Measurements from ENCODE around the gene DCXR. TPM values are rescaled to one million over a fixed set of nuclear protein-coding genes. Genes with fewer than 3 reads are reported as not detected.
"Not testable (repeated sequence)": the region's sequence is repeated elsewhere in the genome, so short reads cannot be mapped to it uniquely, and the experiment has no call there.

DCXR gene
- total RNA-seq, 1 donor: 40.6 TPM

DNA sequence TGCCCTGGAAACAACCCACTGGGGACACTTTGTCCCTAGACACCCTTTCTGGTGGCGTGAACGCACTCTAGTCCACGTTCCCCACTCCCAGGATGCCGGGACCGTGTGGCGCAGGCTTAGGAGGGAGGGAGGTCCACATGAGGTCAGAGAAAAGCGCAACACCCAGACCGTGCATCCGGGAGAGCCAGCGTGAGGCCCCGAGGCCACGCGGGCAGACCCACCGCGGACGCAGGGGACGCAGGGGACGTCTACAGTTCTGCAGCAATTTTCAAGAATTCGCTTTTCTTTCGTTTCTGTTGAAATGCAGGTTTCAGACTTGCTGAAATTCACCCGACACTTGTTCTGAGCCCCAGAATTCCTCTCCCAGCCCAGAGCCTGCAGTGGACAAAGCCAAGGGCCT, 9.4 kb upstream of the DCXR start:
- no peak for DNase-seq (ENCODE audit: low read depth)
- TF ChIP-seq CTCF (IDR thresholded peaks at IDR 0.05; ENCODE audit: insufficient read depth, low read depth, low read length): no peak

GRCh38 chr17:82045936-82046484, 8.5 kb upstream of the DCXR start:
- H3K4me3 ChIP-seq (ENCODE audit: low read depth, low read length): no peak overlapping the region
- no peak for DNase-seq (ENCODE audit: low read depth)
- TF ChIP-seq CTCF (IDR thresholded peaks at IDR 0.05; ENCODE audit: insufficient read depth, low read depth, low read length): no peak

More for the DNA sequence above, 9.4 kb upstream of the DCXR start:
- no peak overlapping the region for H3K4me3 ChIP-seq (ENCODE audit: low read depth, low read length)

GRCh38 chr17:82043507-82043906, 6.0 kb upstream of the DCXR start:
- TF ChIP-seq CTCF (IDR thresholded peaks at IDR 0.05; ENCODE audit: insufficient read depth, low read depth, low read length): no peak
- H3K4me3 ChIP-seq (ENCODE audit: low read depth, low read length): no peak overlapping the region
- DNase-seq (ENCODE audit: low read depth): no peak

- no peak for DNase-seq (ENCODE audit: low read depth)
- no peak for TF ChIP-seq CTCF (IDR thresholded peaks at IDR 0.05; ENCODE audit: insufficient read depth, low read depth, low read length)
- no peak overlapping the region for H3K4me3 ChIP-seq (ENCODE audit: low read depth, low read length)
Observed at GRCh38 chr17:82042649-82043048, 5.2 kb upstream of the DCXR start.

DNA sequence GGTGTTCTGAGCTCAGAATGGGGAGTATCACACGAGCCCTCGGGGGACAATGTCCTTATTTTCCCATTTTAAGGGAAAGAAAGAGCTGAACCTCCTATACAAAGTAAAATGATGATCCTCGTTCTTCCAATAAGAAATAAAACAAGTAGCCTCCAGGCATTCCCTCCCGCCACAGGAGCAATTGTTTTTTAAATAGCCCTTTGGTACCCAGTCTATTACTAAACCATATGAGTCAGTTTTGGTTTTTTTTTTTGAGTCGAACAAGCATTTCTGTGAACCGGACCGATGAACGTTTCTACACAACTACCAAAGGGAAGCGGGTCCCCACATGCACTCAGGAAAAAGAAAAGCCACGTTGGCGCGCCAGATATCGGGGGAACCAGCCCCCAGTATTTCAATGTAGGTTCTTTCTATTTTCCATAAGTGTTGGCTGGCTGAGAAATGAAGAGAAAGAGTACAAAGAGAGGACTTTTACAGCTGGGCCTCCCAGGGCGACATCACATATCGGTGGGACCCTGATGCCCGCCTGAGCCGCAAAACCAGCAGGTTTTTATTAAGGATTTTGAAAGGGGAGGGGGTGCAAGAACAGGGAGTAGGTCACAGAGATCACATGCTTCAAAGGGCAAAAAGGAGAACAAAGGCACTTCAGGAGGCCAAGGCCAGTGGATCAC, 3.8 kb upstream of the DCXR start:
- no peak for DNase-seq (ENCODE audit: low read depth)
- no peak for TF ChIP-seq CTCF (IDR thresholded peaks at IDR 0.05; ENCODE audit: insufficient read depth, low read depth, low read length)

DNA sequence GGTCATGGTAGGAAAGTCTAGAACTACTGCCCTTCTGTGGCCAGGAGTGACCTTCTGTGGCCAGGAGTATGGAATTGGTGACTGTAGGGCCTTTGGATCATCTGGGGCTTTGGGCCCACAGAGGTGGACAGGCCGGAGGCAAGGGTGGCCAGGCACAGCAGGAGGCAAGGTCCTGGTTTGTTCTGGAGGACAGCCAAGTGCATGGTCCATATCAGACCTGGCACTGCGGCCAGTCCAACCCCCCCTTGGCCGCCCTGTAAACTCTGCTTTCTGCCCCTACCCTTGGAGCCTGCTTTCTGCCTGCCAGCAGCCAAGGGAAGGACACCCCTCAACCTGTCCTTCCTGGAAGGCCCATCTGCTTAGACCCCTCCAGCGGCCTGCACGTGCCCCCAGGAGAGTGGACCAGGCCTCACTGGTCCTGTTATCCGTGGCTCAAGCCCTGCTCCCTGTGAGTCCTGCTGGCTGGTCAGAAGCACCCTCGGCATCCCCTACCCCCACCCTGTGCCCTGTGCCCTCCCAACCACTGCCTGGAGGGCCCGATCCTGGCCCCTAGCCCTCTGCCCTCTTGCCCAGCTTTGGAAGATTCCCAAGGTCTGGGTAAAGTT, 2.3 kb upstream of the DCXR start:
- no peak overlapping the region for H3K4me3 ChIP-seq (ENCODE audit: low read depth, low read length)
- no peak for DNase-seq (ENCODE audit: low read depth)
- TF ChIP-seq CTCF (IDR thresholded peaks at IDR 0.05; ENCODE audit: insufficient read depth, low read depth, low read length): no peak

More for the DNA sequence above, 3.8 kb upstream of the DCXR start:
- no peak overlapping the region for H3K4me3 ChIP-seq (ENCODE audit: low read depth, low read length)

DNA sequence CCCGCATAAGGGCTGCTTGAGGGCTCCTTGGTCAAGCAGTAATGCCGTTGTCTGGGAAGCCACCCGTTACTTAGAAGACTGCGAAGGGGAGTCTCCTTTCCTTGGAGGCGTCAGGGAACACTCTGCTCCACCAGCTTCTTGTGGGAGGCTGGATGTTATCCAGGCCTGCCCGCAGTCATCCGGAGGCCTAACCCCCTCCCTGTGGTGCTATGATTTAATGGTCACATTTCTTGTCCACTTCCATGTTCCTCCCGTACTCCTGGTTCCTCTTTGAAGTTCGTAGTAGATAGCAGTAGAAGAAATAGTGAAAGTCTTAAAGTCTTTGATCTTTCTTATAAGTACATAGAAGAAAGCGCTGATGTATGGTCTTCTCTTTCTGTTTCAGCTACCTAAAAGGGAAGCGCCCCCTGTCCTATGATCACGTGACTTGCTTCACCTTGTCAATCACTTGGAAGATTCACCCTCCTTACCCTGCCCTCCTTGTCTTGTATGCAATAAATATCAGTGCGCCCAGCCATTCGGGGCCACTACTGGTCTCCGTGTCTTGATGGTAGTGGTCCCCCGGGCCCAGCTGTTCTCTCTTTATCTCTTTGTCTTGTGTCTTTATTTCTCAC, 1.4 kb upstream of the DCXR start:
- H3K4me3 ChIP-seq (ENCODE audit: low read depth, low read length): not testable (repeated sequence)
- DNase-seq (ENCODE audit: low read depth): peak; percentile 25

All from fibroblast of villous mesenchyme (primary cell).